WI38 (cell line): Measurements from ENCODE around the gene PKNOX2.

Experiments used
- H3K4me3 ChIP-seq: 2 replicates; pipeline ENCODE4 v1.5.1; 2011; ENCODE audit warnings: low read depth, mild to moderate bottlenecking, control low read depth, low read length
- CTCF ChIP-seq: IDR thresholded peaks from 2 replicates; pipeline ENCODE4 v1.5.1; 2012; ENCODE audit warnings: low read depth, mild to moderate bottlenecking, control low read depth, low read length

Gene PKNOX2

GRCh38 chr11:125476721-125477120 lies 312.2 kb downstream of the PKNOX2 start:
- H3K4me3 ChIP-seq = no peak overlapping the region
- no peak for TF ChIP-seq CTCF

GRCh38 chr11:125479137-125479536 lies 314.6 kb downstream of the PKNOX2 start:
- no peak overlapping the region for H3K4me3 ChIP-seq
- TF ChIP-seq CTCF = no peak

DNA sequence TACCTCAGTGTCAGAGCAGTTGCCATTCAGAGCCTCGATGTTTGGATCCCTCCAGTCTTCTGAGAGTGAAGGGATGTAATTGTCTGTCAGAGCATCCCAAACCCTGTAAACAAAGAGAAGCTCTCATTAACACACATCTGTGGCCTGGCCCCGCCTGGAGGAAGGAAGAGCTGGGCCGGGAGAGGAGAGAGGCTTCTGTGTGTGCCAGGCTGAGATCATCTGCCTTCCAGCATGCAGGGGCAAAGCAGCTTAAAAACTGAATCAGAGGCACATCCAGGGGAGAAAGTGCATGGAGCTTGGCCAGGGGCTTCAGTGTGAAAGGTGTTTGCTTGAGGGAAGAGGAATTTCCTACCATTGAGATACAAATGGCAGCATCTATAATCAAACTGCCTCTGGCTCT lies 317.0 kb downstream of the PKNOX2 start:
- H3K4me3 ChIP-seq = no peak overlapping the region
- TF ChIP-seq CTCF = no peak
